Duodenal mucosa (tissue), 2 donors: ENCODE data around the gene NRL.

Source experiments
- H3K27ac ChIP-seq: one replicate; pipeline ENCODE4 v1.7.0; 2013; ENCODE audit warnings: low read depth, low read length
- H3K27me3 ChIP-seq, 2 donors: one replicate each; pipeline ENCODE4 v1.7.0; 2013; ENCODE audit warnings: low read length in 2 of 2, control low read depth in 1 of 2; ENCODE audit not compliant: insufficient read depth in 2 of 2, control insufficient read depth in 1 of 2
- H3K36me3 ChIP-seq, 2 donors: one replicate each; pipeline ENCODE4 v1.7.0; 2013; ENCODE audit warnings: low read length in 2 of 2, control low read depth in 1 of 2; ENCODE audit not compliant: insufficient read depth in 2 of 2, control insufficient read depth in 1 of 2
- H3K4me1 ChIP-seq, 2 donors: one replicate each; pipeline ENCODE4 v1.7.0; 2013; ENCODE audit warnings: low read length in 2 of 2, control low read depth in 1 of 2; ENCODE audit not compliant: insufficient read depth in 2 of 2, control insufficient read depth in 1 of 2
- H3K4me3 ChIP-seq, 2 donors: one replicate each; pipeline ENCODE4 v1.7.0; 2013; ENCODE audit warnings: low read length in 2 of 2, low read depth in 1 of 2
- H3K9ac ChIP-seq, 2 donors: one replicate each; pipeline ENCODE4 v1.7.0; 2013; ENCODE audit warnings: low read length in 2 of 2, low read depth in 1 of 2
- H3K9me3 ChIP-seq, 2 donors: one replicate each; pipeline ENCODE4 v1.7.0; 2013; ENCODE audit warnings: low read length in 2 of 2, control low read depth in 1 of 2; ENCODE audit not compliant: control insufficient read depth in 1 of 2

NRL gene

DNA sequence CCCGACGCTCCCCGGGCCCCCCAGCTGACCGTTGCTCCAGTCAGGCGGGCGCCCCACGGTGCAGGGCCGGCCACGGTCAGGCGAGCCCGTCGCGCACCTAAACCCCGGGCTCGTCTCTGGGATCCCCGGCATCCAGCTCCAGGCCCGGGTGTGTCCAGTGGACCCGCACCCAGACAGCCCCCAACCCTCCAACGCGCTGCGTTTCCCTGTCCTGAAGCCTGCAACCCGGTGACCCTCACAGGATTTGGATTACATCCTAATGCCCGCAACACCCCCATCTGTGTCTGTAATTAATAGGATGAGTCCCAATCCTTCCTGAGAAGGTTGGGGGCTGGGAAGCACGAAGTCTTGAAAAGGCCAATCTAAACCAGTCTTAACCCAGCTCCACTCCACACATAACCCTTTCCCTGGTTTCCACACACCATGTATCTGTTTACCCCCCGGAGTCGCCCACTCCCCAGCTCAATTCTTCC is 33.0 kb downstream of the NRL start:
- Histone ChIP-seq H3K36me3 (no peaks in the 10 kb centered on the region), H3K4me3 (peak overlapping the region; percentile 58 to 72), H3K27me3 (peaks cover 0 to 3% of the 10 kb centered on the region in 2 donors), H3K27ac (peak overlapping the region; percentile 37), H3K9me3 (no peaks in the 10 kb centered on the region), H3K9ac (peak overlapping the region; percentile 51 to 56), H3K4me1 (peaks cover 14 to 18% of the 10 kb centered on the region in 2 donors)

DNA sequence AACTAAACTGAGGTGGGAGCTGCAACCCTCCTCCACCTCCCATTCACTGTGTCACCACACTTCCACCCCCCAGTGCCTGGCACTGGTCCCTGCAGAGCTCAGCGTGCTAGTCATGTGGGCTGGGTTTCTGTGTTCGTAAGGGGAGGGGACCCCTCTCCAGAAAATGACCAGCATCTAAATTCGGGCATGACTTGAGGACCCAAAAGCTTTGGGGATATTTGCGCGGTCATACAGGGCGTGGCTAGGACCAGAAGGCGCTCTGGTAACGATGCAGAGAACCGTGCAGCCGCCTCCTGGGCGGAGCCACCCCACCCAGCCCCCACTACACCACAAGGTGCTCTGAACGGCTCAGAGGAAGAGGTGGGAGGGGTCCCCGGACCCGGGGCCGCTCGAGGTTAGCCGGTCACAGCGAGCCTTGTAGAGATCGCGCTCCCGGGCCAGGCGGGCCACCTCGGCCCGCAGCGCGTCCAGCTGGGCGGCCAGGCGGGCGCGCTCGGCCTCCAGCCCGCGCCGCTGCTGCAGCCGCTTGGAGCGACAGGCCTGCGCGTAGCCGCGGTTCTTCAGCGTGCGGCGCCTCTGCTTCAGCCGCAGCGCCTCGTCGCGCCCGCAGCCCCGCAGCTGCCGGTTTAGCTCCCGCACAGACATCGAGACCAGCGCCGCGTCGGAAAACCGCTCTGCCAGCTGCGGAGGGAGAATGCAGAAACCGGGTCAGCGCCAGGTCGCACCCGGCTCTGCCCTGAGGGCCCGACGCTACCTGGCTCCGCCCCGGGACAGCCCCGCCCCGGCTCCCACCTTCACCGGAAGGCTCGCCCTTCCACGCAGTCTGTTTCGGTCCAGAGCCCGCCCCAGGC is 33.6 kb downstream of the NRL start:
- H3K27ac ChIP-seq, result peak overlapping the region; percentile 69
- peak overlapping the region; percentile 72 to 73 for H3K4me3 ChIP-seq
- H3K27me3 ChIP-seq, result peaks cover 0 to 3% of the 10 kb centered on the region in 2 donors
- peaks cover 18 to 22% of the 10 kb centered on the region in 2 donors for H3K4me1 ChIP-seq
- no peaks in the 10 kb centered on the region for H3K36me3 ChIP-seq
- H3K9me3 ChIP-seq, result no peaks in the 10 kb centered on the region
- H3K9ac ChIP-seq, result peak overlapping the region; percentile 74 to 77

DNA sequence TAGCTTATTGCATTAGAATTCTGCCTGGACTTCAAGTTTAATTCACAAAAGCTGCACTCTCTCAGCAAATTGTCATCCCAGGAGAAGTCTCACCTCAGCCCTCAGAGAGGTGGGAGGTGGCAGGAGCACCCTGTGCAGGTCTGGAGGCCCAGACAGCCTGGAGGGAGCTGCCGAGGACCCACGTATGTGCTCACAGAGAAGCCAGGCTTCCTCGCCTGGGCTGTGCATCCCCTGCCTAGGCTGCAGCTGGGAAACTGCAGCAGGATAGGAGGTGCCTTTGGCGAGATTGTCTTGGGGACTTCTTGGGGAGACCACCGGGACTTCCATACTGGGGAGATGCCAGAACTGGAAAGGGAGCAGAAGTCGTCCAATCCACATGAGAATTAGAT is 34.6 kb downstream of the NRL start:
- Histone ChIP-seq H3K27ac (no peak overlapping the region), H3K9me3 (no peaks in the 10 kb centered on the region), H3K4me3 (peak overlapping the region; percentile 72 to 73), H3K36me3 (no peaks in the 10 kb centered on the region), H3K4me1 (peaks cover 28 to 32% of the 10 kb centered on the region in 2 donors), H3K27me3 (peaks cover 0 to 3% of the 10 kb centered on the region in 2 donors), H3K9ac (peak overlapping the region in 1 of 2 donors; percentile 74)

DNA sequence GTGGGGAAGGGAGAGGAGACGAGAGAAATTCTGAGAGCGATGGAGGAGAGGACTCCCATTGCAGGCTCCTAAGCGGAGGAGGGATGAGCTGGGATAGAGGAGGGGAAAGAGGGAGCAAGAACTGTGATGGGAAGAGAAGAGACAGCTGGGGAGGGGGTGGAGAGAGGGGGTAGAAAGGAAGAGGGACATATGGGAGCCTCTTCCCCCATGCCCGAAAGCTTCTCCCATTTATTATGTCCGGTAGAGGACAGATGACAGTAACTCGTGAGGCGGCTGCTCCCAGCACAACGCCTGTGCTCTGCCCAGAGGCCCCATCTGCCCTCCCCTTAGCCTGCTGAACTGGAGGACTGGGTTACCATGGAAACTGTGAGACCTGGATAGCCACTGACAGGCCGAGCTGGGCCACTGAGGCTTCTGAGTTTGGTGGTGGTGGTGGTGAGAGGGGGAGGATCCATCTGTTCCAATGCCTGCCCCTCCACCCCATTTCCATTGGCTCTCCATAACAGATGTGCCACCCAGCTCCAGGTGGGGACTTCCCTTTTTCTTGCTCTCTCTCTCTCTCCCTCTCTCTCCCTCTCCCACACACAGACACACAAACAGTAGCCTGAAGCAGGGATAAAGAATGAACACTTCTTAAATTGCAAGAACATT is 35.1 kb downstream of the NRL start:
- Histone ChIP-seq H3K27me3 (peaks cover 0 to 3% of the 10 kb centered on the region in 2 donors), H3K4me3 (no peak overlapping the region), H3K4me1 (peaks cover 31 to 33% of the 10 kb centered on the region in 2 donors), H3K27ac (no peak overlapping the region), H3K9ac (no peak overlapping the region), H3K36me3 (no peaks in the 10 kb centered on the region), H3K9me3 (no peaks in the 10 kb centered on the region)

DNA sequence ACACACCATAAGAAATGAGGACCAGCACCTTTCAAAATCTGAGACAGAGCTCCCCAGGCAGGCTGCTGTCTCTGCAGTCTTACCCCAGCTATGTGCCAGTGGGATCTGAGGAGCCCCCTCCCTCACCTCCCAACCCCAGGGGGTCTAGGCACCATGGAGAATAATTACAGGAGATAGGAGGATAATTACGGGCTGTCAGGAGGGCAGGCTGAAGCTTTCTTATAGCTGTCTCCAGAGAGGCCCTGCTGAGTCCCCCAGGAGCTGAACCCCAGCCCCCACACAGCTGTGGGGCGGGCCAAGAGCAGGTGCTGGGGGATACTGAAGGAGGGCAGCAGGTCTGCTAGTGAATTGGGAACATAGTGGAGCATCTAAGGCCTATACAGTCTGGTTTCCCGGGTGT is 36.6 kb downstream of the NRL start:
- Histone ChIP-seq H3K36me3 (no peaks in the 10 kb centered on the region), H3K27me3 (peaks cover 0 to 3% of the 10 kb centered on the region in 2 donors), H3K9me3 (no peaks in the 10 kb centered on the region), H3K27ac (no peak overlapping the region), H3K4me1 (peaks cover 46 to 48% of the 10 kb centered on the region in 2 donors), H3K9ac (no peak overlapping the region), H3K4me3 (no peak overlapping the region)

DNA sequence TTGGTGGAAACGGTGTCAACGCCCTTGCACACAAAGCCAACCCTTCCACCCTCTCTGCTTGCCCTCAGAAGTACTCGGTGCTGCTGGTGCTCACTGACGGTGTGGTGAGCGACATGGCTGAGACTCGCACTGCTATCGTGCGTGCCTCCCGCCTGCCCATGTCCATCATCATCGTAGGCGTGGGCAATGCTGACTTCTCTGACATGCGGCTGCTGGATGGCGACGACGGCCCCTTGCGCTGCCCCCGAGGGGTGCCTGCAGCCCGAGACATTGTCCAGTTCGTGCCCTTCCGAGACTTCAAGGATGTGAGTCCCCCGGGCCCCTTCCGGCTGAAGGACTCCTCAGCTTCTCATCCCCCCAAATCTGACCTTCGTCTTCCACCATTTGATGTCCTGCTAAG is 37.7 kb downstream of the NRL start:
- Histone ChIP-seq H3K9ac (no peak overlapping the region), H3K4me1 (peaks cover 56% of the 10 kb centered on the region in 2 donors), H3K9me3 (no peaks in the 10 kb centered on the region), H3K36me3 (no peaks in the 10 kb centered on the region), H3K27me3 (peaks cover 0 to 3% of the 10 kb centered on the region in 2 donors), H3K27ac (no peak overlapping the region), H3K4me3 (no peak overlapping the region)

DNA sequence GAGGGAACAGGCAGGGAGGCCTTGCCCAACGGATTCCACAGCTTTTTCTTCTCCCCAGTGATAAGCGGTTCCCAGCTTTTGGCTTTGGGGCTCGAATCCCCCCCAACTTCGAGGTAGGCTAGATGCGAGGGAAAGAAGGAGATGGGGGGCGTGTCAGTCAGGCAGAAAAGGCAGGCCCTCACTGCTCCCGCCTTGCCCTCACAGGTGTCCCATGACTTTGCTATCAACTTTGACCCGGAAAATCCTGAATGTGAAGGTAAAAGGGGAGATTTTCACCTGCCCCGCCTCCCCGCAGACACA is 38.5 kb downstream of the NRL start:
- Histone ChIP-seq H3K9me3 (no peaks in the 10 kb centered on the region), H3K4me3 (no peak overlapping the region), H3K27me3 (peaks cover 0 to 3% of the 10 kb centered on the region in 2 donors), H3K9ac (peak overlapping the region in 1 of 2 donors; percentile 51), H3K36me3 (no peaks in the 10 kb centered on the region), H3K4me1 (peaks cover 57% of the 10 kb centered on the region in 2 donors), H3K27ac (no peak overlapping the region)

DNA sequence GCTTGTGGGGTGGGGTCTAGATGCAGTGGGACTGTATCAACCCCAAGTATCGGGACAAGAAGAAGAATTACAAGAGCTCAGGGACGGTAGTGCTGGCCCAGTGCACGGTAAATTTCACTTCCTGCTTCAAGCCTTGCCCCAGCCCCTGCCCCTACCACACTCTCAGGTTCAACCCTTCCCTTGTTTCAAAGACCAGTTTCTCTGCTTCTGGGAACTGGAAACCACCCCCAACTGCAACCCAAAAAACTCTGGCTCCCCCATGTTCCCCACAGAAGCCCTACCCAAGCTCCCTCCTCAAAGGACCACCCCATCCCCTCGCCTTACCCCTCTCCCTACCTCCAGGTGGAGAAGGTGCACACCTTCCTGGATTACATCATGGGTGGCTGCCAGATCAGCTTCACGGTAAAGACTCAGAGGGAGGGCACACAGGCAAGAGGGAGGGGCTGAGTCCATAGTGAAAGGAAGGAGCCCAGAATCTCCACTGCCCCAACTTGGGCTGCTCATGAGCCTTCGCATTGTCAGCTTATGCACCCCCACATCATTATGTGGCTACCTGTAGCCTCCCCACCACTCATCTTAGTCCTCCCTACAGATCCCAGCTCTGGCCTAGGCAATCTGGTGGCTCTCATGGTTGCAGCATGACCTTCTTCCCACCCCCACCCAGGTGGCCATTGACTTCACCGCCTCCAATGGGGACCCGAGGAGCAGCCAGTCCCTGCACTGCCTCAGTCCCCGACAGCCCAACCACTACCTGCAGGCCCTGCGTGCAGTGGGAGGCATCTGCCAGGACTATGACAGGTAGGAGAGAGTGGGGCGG is 39.1 kb downstream of the NRL start:
- Histone ChIP-seq H3K4me3 (peak overlapping the region; percentile 41 to 45), H3K9ac (peak overlapping the region; percentile 48 to 51), H3K9me3 (no peaks in the 10 kb centered on the region), H3K27me3 (peaks cover 0 to 3% of the 10 kb centered on the region in 2 donors), H3K27ac (peak overlapping the region; percentile 72), H3K36me3 (no peaks in the 10 kb centered on the region), H3K4me1 (peaks cover 55 to 57% of the 10 kb centered on the region in 2 donors)

DNA sequence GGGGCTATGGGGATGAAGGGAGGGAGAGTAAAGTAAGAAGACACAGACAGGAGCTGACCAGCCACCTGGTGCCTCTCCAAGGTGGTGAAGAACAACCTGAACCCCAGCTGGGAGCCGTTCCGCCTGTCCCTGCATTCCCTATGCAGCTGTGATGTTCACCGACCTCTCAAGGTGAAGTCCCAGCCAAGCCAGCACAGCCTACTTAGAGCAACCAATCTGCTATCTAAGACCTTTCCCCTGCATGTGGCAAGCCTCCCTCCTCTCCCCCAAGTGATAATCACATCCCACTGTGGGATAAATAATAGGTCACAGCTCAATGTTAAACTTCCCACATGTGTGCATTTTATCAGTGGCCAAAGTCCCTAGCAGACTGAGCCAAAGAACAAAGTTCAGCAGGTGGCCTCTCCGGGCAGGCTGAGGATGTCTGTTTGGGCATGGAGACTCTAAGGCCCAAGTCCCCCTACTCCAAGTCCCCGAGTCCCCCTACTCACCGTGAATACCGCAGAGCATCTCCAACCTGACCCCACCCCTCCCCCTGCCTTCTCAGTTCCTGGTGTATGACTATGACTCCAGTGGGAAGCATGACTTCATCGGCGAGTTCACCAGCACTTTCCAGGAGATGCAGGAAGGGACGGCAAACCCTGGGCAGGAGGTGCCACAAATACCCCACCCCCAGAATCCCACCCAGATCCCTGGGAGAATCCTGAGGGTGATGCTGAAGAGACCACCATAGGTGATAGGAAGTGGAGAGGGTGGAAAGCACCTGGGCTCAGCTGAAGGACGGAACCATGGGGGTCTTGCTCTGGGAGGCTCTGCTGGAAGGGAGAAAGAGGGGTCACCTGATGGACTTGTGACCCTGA is 39.9 kb downstream of the NRL start:
- H3K9me3 ChIP-seq, result no peaks in the 10 kb centered on the region
- peaks cover 0 to 3% of the 10 kb centered on the region in 2 donors for H3K27me3 ChIP-seq
- H3K4me3 ChIP-seq, result peak overlapping the region; percentile 41 to 45
- peak overlapping the region; percentile 48 to 51 for H3K9ac ChIP-seq
- H3K36me3 ChIP-seq, result no peaks in the 10 kb centered on the region
- peak overlapping the region; percentile 72 for H3K27ac ChIP-seq
- H3K4me1 ChIP-seq, result peaks cover 48 to 52% of the 10 kb centered on the region in 2 donors
